Measurements from ENCODE around the gene MZT1. TPM values are rescaled to one million over a fixed set of nuclear protein-coding genes. Genes with fewer than 3 reads are reported as not detected.
A peak's percentile ranks its signal among the peaks of the same experiment; 100 is the strongest.

MZT1 gene
- polyA plus RNA-seq (2012; ENCODE audit: insufficient read length, low read depth), result 5.2 TPM

GRCh38 chr13:72727417-72728289 lies at the start of gene MZT1, which contains the start of gene BORA:
TSS of gene MZT1 (minus strand) at chr13:72727629. CDS start at chr13:72727602, 27 bp downstream.
TSS of gene BORA (plus strand) at chr13:72727923. CDS start at chr13:72728941, 1,018 bp downstream.
- TF ChIP-seq TAF1 (IDR thresholded peaks at IDR 0.05; ENCODE audit: borderline replicate concordance, insufficient read depth, low read length) (0 out of 2 replicates have a peak, but pooled peaks have one; percentile 36), SIN3A (IDR thresholded peaks at IDR 0.05; ENCODE audit: borderline replicate concordance, insufficient read depth, low read length) (0 out of 2 replicates have a peak, but pooled peaks have one; percentile 19), POLR2AphosphoS5 (IDR thresholded peaks at IDR 0.05; ENCODE audit: low read depth, low read length) (peak; percentile 72), FOXP2 (optimal IDR thresholded peaks at IDR 0.05; ENCODE audit: borderline replicate concordance, extremely low read depth, extremely low read length, insufficient read depth) (peak; percentile 43)
- TF ChIP-seq, protein P1, sequence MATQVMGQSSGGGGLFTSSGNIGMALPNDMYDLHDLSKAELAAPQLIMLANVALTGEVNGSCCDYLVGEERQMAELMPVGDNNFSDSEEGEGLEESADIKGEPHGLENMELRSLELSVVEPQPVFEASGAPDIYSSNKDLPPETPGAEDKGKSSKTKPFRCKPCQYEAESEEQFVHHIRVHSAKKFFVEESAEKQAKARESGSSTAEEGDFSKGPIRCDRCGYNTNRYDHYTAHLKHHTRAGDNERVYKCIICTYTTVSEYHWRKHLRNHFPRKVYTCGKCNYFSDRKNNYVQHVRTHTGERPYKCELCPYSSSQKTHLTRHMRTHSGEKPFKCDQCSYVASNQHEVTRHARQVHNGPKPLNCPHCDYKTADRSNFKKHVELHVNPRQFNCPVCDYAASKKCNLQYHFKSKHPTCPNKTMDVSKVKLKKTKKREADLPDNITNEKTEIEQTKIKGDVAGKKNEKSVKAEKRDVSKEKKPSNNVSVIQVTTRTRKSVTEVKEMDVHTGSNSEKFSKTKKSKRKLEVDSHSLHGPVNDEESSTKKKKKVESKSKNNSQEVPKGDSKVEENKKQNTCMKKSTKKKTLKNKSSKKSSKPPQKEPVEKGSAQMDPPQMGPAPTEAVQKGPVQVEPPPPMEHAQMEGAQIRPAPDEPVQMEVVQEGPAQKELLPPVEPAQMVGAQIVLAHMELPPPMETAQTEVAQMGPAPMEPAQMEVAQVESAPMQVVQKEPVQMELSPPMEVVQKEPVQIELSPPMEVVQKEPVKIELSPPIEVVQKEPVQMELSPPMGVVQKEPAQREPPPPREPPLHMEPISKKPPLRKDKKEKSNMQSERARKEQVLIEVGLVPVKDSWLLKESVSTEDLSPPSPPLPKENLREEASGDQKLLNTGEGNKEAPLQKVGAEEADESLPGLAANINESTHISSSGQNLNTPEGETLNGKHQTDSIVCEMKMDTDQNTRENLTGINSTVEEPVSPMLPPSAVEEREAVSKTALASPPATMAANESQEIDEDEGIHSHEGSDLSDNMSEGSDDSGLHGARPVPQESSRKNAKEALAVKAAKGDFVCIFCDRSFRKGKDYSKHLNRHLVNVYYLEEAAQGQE (IDR thresholded peaks at IDR 0.05; ENCODE audit: insufficient read depth in 1 of 2, low read depth in 2 of 2, low read length in 2 of 2), result no peak

GRCh38 chr13:72774019-72774418 lies 46.6 kb upstream of the MZT1 start:
- TF ChIP-seq TAF1 (IDR thresholded peaks at IDR 0.05; ENCODE audit: borderline replicate concordance, insufficient read depth, low read length) (no peak), SIN3A (IDR thresholded peaks at IDR 0.05; ENCODE audit: borderline replicate concordance, insufficient read depth, low read length) (no peak), FOXP2 (optimal IDR thresholded peaks at IDR 0.05; ENCODE audit: borderline replicate concordance, extremely low read depth, extremely low read length, insufficient read depth) (no peak), POLR2AphosphoS5 (IDR thresholded peaks at IDR 0.05; ENCODE audit: low read depth, low read length) (no peak)
- TF ChIP-seq, protein P1 (IDR thresholded peaks at IDR 0.05; ENCODE audit: insufficient read depth in 1 of 2, low read depth in 2 of 2, low read length in 2 of 2), result no peak

DNA sequence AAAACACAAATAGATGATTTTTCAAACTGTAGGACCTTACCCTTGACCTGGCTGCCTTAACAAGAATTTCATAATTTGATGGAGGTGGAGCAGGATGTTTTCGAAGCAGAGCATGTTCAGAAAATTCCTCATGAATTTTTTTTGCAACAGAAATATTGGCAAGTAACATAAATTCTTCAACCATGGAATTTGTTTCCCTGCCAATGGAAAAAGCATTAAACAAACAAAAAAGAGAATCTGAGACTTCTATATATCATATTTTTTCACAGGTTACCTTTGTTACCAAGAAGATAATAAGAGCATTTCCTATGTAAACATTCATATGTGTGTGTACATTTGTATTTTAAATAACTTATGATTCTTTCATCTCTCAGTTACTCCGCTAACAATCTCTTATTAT lies 36.0 kb upstream of the MZT1 start:
- TF ChIP-seq TAF1 (IDR thresholded peaks at IDR 0.05; ENCODE audit: borderline replicate concordance, insufficient read depth, low read length) (no peak), SIN3A (IDR thresholded peaks at IDR 0.05; ENCODE audit: borderline replicate concordance, insufficient read depth, low read length) (no peak), FOXP2 (optimal IDR thresholded peaks at IDR 0.05; ENCODE audit: borderline replicate concordance, extremely low read depth, extremely low read length, insufficient read depth) (no peak), POLR2AphosphoS5 (IDR thresholded peaks at IDR 0.05; ENCODE audit: low read depth, low read length) (no peak)
- TF ChIP-seq, protein P1 (IDR thresholded peaks at IDR 0.05; ENCODE audit: insufficient read depth in 1 of 2, low read depth in 2 of 2, low read length in 2 of 2), result no peak

- TF ChIP-seq FOXP2 (optimal IDR thresholded peaks at IDR 0.05; ENCODE audit: borderline replicate concordance, extremely low read depth, extremely low read length, insufficient read depth) (no peak), POLR2AphosphoS5 (IDR thresholded peaks at IDR 0.05; ENCODE audit: low read depth, low read length) (no peak), SIN3A (IDR thresholded peaks at IDR 0.05; ENCODE audit: borderline replicate concordance, insufficient read depth, low read length) (no peak), TAF1 (IDR thresholded peaks at IDR 0.05; ENCODE audit: borderline replicate concordance, insufficient read depth, low read length) (no peak)
- TF ChIP-seq, protein P1 (IDR thresholded peaks at IDR 0.05; ENCODE audit: insufficient read depth in 1 of 2, low read depth in 2 of 2, low read length in 2 of 2), result no peak
These were observed 32.8 kb upstream of the MZT1 start for GRCh38 chr13:72760189-72760588.
